Glomerular endothelial cell (primary cell): Measurements from ENCODE around the gene ADGRF3. TPM values are rescaled to one million over a fixed set of nuclear protein-coding genes. Genes with fewer than 3 reads are reported as not detected.
"Not testable (repeated sequence)": the region's sequence is repeated elsewhere in the genome, so short reads cannot be mapped to it uniquely, and the experiment has no call there.

Experiments
- DNase-seq: peaks from one replicate; pipeline ENCODE4 v3.0.0-alpha.2; 2011; ENCODE audit warnings: low read depth, low spot score; ENCODE audit errors: extremely low read depth
- total RNA-seq: library from RNA; depleted of rRNA; stranded (reverse); fragments of >200 nt; gene quantifications from 2 replicates; pipeline ENCODE4 v1.2.3, GENCODE V29; 2015

Gene ADGRF3
- total RNA-seq, 1 donor from 2014 or later: 0.06 TPM

DNA sequence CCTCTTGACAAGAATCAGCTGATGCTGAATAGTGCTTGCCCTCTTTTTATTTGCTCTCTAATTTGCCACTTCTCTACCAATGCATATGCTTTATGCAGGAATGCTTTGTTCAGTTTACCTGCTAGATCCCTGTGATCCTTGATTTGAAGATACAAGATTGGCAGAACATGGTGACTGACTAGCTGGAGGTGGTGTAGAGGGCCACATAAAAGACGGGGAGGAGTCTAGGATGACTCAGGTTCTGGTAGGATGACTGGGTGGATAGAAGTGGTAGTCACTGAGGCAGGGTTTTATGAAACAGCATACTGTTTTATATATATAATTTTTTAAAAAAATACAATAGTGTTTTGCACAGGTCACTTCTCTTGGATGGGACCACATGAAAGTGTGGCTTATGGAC is 6.3 kb upstream of the ADGRF3 start:
- DNase-seq: no peak

DNA sequence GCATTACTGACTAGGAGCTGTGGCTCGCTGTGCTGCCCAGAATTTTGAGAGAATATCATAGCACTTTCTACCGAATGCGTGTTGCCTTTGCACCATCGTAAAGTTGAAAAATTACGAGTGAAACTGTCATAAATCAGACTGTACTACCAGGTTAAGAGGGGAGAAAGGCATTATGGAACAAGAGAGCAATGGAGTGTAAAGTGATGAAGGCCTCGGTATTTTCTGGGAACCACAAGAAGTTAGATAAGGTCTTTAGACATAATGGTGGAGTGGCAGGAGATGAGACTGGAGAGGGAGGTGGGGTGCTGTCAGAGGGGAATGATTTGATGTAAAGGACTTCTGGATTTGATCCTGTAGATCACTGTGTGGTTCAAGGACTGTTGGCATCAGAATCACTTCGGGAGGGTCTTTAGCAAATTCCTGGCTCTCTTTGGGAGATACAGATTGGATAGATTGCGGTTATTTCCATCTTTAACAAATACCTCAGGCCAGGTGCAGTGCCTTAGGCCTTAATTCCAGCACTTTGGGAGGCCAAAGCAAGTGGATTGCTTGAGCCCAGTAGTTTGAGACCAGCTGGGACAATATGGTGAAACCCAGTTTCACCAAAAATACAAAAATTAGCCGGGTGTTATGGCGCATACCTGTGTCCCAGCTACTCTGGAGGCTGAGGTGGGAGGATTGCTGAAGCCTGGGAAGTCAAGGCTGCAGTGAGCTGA is 4.9 kb upstream of the ADGRF3 start:
- no peak for DNase-seq

DNA sequence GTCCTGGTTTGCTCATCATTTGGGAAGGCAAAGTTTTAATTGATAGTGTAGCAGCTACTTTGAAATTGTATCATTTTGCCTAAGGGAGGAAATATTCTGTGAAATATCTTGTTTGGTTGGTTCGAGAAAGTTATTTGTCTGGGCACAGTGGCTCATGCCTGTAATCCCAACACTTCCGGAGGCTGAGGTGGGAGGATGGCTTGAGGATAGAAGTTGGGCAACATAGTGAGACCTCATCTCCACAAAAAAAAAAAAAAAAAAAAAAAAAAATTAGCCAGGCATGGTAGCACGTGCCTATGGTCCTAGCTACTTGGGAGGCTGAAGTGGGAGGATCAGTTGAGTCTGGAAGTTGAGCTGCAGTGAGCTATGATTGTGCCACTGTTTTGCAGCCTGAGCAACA is 3.1 kb upstream of the ADGRF3 start:
- DNase-seq: no peak

DNA sequence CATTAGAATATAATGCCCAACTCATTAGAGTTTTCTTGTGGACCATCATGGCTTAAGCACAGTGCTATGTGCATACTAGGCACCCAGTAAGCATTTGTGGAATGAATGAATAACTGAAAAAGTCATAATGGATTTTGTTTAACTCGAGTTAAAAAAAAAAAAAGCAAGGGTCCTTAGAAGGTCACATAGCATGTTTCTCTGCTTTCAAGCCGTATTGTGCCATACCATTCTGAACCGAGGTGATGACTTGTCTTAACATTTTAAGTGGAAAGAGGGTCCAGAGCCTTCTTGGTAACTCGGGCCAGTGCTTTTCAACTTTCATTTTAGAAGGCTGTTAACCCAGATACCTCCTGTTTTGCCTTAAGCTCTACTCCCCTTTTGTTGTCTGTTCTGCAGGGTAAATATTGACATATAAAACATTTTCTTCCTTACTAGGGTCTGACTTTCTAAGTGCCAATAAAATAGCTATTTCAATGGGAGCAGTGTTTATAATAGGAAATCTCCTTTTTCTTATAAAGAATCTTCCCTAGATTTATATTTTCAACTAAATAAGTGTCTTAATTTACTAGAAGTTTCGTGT is 787 bp upstream of the ADGRF3 start:
- DNase-seq: no peak

DNA sequence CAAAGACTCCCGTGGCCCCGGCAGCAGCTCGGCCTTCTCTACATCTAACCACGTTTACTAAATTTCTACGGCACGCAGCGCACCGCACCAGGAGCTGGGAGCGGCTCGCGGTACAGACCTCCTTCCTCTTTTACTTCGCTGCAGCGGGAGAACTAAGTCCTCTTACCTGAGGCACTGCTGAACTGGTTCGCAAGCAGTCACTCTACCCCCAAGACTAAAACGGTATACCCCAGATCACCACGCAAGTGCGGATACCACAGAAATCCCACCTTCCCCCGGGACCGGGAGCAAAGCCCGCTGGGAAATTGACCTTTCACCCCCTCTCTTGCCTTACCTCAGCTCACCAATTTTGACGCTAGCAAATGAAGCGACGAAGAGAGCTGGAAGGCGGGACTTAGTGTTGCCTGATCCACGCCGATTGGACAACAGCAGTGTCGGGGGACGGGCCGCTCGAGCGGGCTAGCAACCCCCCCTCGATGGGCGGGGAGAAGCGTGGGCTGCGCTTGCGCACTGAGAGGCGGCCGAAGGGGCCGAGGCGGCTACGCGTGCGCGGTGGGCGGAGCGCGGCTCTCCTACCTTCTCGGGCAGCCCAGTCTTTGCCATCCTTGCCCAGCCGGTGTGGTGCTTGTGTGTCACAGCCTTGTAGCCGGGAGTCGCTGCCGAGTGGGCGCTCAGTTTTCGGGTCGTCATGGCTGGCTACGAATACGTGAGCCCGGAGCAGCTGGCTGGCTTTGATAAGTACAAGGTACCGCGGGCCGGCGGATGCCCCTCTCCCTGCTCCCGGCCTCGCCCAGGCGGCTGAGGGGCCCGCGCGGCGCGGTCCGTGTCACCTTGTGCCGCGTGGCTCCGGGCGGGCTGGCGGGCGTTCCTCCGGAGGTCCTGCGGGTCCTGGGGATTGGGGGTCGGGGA is 790 bp downstream of the ADGRF3 start, which contains the start of gene SELENOI:
SELENOI (plus strand) TSS at position 599 of the 909 bp plus-strand sequence; CDS start at position 689, 90 bp downstream.
- DNase-seq: peak; percentile 97

DNA sequence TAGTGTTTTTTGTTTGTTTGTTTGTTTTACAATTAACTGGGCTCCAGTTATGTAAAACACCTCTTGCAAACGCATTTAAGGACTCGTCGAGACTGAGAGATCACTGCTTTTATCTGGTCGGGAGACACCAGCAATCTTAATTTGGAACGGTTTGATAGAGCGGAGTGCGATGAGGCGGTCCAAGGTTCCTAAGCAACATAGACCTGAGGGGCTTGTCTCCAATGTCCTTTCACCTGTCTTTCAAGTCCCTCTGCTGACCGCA is 1.4 kb downstream of the ADGRF3 start:
- DNase-seq: no peak

DNA sequence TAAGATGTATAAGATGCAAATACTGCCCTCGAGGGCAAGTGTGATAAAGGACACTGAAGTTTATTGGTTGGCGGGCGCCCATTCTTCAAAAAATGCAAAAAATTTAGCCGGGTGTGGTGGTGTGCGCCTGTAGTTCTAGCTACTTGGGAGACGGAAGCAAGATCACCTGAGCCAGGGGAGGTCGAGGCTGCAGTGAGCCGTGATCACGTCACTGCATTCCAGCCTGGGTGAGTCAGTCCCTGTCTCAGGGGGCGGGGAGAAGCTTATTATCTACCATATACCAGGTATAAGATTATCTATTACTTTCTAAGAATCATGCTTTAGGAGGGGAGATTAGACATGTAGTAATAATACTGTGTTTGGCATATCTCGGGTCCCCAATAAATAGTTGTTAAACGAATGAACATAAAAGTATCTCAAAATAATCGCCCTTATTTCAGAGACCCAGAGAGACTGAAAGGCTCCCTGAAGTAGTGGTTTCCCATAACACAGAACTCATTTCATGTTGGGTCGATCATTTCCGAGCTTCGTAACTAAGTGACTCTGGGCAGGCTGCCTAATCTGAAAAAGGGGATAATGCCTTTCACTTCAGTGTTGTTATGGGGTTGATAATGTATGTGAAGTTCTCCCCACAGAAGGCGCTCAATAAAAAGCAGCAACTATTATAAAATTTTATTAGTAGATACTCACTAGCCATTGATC is 1.9 kb downstream of the ADGRF3 start:
- no peak for DNase-seq

DNA sequence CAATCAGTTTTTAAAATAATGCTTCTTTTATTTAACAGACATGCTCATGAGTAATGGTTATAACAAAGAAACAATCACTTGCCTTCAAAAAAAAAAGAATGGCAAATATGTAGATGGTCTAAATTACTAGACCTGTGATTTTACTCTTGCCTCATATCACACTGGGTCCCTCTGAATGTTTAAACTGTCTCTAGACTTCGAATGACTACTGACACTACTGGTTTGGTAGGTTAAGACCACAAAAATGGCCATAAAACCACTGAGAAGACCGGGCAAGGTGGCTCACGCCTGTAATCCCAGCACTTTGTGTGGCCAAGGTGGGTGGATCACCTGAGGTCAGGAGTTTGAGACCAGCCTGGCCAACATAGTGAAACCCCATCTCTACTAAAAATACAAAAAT is 5.8 kb downstream of the ADGRF3 start:
- no peak for DNase-seq

DNA sequence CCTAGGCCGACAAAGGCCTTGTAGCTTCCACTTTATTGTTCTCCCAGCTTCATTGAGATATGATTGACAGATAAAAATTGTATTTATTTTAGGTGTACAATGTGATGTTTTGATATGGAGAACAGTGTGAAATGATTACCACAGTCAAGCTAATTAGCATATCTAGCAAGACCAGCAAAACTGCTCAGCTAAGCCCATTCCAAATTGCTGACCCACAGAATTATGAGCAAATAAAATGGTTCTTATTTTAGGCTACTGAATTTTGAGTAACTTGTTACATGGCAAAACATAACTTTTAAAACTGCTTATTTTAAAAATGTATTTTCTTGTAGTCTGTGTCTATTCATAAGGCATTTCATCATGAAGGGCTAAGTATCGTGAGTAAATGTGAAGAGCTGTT is 9.3 kb downstream of the ADGRF3 start:
- DNase-seq: no peak

DNA sequence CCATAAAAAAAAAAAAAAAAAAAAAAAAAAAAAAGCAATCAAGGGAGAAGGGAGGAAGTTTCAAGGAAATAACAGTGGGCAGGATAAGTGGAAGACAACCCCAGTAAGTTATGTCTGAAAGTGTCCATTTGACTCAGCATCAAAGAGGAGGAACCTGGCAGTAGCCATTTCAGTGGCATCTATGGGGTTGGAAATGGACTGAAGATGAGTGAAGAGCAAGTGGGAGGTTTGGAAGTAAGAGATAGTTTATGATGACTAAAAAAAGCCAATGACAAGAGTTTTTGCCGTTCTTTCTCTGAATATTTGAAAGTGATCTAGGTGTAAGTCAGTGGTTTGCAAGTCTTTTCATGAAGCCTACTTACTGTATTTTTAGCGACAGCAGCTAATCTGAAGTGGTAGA is 9.9 kb downstream of the ADGRF3 start:
- no peak for DNase-seq

DNA sequence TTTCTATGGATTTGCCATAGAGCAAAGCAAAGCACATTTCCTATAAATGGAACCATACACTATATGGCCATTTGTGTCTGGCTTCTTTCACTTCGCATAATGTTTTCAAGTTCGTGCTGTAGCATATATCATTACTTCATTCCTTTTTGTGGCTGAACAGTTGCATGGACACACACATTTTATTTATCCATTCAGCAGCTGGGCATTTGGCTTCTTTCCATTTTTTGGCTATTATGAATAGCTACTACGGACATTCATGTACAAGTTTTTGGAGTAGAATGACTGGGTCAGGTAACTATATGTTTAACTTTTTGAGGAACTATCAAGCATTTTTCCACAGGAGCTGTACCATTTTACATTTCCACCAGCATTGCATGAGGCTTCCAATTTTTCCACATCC is 11.4 kb downstream of the ADGRF3 start:
- no peak for DNase-seq

DNA sequence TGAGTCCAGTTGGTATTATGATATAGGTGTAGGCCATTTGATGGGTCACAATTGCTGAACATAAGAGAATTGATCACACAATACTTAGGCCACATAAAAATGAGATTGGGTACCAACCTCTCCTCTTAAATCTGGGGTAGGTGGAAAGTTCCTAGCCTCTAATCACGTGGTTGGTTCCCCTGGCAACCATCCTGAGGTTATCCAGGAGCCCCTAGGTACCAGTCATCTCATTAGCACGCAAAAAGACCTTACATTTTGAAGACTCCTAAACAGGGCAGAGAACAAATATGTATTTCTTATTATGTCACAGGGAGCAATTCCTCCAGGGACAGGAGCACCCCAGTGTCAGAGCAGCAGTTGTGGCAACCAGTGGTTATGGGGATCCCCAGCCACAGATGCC is 13.3 kb downstream of the ADGRF3 start:
- no peak for DNase-seq

DNA sequence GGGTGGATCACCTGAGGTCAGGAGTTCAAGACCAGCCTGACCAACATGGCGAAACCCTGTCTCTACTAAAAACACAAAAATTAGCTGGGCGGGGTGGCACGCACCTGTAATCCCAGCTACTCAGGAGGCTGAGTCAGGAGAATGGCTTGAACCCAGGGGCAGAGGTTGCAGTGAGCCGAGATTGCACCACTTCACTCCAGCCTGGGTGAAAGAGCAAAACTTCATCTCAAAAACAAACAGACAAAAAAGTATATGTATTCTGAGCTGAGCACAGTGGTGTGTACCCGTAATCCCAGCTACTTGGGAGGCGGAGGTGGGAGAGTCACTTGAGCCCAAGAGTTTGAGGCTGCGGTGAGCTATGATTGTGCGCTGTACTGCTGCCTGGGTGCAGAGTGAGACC is 15.3 kb downstream of the ADGRF3 start:
- not testable (repeated sequence) for DNase-seq

DNA sequence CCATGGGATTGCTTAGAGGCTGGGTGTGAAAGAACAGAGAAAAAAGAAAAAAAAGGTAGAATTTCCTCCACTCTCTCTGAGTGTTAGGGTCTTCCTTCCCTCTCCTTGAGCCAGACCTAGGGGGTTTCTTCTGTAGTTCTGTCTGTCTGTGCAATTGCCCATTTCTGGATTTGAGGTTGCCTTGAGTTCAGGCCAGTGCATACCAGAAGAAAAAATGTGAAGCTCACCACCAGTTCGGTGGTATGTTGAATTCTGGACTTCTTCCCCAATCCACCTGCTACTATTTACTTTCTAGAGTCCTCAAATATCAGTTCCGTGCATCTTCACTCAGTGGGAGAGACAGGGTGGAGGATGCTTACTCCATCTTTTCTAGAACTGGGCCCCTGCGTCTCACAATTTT is 16.0 kb downstream of the ADGRF3 start:
- no peak for DNase-seq

DNA sequence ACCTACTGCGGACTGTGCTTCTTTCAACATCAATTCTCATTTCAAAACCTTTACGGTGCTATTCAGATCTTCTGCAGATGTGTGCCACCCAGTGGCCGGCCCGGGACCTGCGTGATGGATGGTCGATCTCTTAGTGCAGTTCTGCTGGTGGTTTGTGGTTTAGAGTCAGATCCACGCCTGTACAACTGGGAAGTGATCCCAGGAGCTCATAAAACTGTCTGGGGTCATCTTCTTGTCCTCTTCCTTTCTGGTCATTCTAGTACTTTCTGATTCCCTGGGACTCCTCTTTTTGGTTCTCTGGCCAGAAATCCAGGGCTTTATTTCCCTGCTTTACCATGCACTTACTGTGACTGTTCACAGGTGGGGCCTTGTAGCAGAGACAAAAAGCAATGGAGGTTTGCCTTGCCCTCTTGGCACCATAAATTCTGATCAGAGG is 16.5 kb downstream of the ADGRF3 start:
- DNase-seq: no peak

DNA sequence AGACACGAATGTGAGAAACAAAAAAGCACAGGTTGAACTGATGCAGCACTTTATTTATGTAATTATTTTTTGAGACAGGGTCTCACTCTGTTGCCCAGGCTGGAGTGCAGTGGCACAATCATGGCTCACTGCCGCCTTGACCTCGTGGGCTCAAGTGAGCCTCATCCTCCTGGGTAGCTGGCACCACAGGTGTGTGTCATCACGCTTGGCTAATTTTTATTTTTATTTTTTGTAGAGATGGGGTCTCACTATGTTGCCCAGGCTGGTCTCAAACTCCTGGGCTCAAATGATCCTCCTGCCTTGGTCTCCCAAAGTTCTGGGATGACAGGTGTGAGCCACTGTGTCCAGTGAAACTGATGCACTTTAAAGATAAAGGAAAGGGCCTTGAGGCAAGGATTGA is 17.5 kb downstream of the ADGRF3 start:
- DNase-seq: not testable (repeated sequence)

DNA sequence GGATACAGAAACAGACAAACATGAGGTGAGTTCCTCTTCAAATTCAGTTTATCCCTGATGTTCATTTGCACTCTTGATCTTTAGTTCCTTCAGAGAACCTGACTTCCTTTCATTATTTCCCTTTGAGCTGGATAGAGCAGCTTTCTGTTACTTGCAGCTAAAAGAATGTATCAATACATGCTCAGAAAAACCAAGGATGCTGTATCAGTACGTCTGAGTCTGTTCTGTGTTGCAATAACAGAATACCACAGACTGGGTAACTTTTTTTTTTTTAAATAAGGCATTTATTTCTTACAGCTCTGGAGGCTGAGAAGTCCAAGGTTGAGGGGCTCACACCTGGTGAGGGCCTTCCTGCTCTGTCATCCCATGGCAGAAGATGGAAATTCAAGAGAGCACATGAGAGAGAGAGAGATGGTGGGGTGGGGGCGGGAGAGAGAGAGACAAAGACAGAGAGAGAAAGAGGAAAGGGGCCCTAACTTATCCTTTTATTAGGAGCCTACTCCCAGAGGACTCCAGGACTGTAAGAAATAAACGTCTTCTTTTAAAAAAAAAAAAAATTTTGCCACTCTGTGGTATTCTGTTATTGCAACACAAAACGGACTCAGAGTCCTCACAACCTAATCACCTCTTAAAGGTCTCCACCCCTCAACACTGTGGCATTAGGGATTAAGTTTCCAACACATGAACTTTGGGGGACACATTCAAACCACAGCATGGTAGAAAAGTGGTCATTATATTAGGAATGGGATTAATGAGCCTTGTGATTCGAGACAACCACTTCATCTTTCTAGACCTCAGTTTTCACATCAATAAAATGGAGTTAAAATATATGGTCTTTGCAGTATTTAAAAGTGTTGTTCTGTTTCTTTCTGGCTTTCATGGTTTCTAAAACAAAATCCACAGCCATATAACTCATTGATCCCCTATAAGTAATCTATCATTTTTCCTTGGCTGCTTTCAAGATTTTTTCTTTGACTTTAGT is 19.0 kb downstream of the ADGRF3 start:
- DNase-seq: no peak

DNA sequence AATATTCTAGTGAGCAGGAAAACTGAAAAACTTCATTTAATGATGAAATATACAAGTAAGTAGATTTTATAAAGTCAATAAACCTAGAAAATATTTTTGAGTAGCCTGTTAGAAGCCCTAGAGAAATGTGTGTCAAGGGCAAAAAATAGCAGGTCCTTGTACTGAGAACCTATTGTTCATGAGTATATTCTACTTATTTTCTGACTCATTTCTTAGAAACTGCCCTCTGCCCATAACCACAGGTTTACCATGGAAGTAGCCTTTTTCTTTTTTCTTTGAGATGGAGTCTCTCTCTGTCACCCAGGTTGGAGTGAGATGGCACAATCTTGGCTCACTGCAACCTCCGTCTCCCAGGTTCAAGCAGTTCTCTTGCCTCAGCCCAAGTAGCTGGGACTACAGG is 20.1 kb downstream of the ADGRF3 start:
- no peak for DNase-seq

DNA sequence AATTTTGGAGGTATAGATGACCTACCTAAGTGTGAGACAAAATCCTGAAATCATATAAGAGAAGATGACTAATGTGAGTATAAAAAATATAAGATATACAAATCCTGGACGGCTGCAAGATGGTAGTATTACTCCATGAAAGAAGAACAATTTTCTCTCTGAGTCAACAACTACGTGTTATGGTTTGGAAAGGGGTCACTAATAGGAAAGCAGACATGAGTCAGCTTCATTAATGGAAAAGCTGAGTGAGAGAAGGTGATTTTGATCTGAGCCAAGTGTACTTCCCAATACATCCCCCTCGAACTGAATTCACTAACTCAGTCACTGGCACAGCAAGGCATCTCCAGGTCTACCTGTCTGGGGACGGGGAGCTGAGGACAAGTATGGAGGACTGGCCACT is 20.7 kb downstream of the ADGRF3 start:
- DNase-seq: no peak

DNA sequence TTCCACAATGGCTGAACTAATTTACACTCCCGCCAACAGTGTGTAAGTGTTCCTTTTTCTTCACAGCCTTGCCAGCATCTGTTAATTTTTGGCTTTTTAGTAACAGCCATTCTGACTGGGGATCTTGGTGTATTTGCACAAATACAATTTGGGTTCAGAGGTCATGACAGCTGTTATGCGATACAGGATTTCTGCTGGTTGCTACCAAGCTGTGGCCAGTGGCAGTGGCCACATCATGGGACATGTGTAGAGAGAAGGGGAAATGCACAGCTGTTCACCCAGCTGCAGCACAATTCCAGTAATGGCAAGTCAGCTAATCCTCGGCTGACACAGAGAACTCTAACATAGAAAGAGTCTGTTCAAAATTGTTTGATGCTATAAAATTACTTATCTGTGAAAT is 21.7 kb downstream of the ADGRF3 start:
- DNase-seq: no peak
